Stimulated activated naive CD8-positive, alpha-beta T cell treated with anti-CD3 and anti-CD28 coated beads, Interleukin-15, Interleukin-2, amounts not matched to agents 100 U/mL and 50 U/mL, for 24 hours (primary cell): ENCODE data around the gene ERVK3-1.
A peak's percentile ranks its signal among the peaks of the same experiment; 100 is the strongest.
"Not testable (repeated sequence)": the region's sequence is repeated elsewhere in the genome, so short reads cannot be mapped to it uniquely, and the experiment has no call there.

Experiments
- ATAC-seq: fragments of 150-1000 bp; cut with Tn5 transposase; one replicate; pipeline ENCODE4 v1.10.0; 2021
- DNase-seq: peaks from one replicate; pipeline ENCODE4 v3.0.0; 2021

ERVK3-1 gene

GRCh38 chr19:58346961-58347929 is 42.1 kb downstream of the ERVK3-1 start:
- ATAC-seq (peak; percentile 95), DNase-seq (peak; percentile 78)

DNA sequence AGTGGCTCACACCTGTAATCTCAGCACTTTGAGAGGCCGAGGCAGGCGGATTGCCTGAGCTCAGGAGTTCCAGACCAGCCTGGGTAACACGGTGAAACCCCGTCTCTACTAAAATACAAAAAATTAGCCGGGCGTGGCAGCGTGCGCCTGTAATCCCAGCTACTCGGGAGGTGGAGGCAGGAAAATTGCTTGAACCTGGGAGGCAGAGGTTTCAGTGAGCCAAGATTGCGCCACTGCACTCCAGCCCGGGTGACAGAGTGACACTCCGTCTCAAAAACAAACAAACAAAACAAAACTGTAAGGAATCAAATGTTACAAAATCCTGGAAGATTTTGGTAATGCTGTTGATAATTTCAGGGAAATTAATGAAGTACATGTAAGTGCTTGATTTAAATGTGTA is 42.9 kb downstream of the ERVK3-1 start:
- not testable (repeated sequence) for ATAC-seq, DNase-seq

DNA sequence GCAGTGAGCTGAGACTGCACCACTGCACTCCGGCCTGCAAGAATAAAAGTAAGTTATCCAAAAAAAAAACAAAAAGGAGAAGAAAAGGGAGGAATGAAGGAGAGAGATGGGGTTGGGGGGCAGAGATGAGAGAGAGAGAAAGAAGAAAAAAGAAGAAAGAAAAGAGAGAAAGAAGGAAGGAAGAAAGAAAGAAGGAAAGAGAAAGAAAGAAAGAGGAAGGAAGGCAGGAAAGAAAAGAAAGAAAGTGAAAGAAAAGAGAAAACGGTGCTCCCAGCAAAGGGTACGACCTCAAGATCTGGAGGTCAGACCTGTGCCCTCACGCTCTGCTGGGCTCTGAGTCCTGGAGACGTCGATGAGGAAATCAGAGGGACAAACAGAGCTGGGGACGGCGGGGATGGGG is 44.4 kb downstream of the ERVK3-1 start:
- no peak for DNase-seq
- ATAC-seq, result no peak

DNA sequence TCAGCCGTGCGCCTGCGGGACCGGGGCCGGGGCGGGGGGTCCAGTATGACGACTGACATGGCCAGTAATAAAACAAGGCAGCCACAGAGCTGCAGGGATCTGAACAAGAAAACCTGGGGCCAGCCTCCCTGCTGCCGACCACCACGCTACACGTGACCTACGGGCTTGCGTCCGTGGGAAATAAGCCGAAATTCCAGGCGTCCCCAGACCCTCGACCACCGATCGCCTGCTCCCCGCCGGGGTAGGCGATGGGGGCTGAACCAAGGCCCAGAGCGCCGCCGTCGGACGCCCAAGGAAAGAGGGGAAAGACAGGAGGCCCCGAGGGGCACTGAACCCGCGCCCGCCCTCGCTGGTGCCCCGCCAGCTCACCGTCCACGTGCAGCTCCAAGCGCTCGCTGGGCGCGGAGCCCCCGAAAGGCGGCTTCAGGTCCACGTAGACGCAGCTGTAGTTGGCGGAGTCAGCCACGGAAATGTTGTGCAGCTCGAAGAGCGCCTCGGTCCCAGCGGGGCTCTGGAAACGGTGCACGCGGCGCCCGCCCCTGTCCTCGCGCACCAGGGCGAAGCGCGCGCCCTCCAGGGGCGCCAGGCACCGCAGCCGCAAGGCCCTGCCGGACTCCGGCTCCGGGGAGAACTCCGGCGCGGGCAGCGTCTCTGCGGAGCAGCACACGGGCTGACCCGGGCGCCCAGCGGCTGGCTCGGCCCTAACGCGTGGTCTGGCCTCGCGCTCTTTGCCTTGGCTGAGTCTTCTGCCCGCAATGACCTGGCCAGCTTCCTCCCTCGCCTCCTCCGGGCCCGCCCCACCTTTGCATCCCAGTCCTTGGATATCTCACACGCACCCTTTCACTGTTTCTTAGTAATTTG is 45.1 kb downstream of the ERVK3-1 start:
- no peak for ATAC-seq
- no peak for DNase-seq

DNA sequence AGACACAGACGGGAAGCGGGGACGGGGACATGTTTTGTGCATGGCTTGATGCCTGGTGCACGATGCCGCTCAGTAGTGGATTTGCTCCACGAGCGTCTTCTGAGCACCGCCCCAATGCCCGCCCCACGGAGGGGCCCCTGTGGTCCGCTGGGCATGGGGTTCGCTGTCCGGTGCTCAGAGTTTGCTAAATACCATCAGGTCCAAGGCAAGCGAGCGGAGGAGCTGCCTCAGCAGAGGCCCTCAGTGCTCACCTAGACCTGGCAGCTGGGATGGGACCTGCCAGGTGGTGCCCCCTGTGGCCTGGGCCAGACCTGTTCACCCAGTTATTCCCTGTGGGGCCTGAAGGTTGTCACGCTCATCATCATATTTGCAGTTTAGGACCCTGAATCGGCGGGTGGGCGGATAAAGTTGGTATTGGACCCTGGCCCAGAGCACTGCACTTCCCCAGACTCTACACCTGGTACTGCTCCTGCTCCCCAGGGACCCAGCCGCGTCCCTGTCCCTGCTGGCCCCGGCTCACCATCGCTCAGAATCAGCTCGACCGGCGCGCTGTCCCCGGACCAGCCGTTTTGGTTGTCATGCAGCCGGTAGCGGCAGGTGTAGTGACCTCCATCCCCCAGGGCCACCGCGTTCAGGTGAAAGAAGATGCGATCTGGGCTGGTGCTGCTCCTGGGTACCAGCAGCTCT is 45.8 kb downstream of the ERVK3-1 start:
- ATAC-seq, result no peak
- no peak for DNase-seq

- no peak for ATAC-seq
- DNase-seq, result no peak
Observed at GRCh38 chr19:58351558-58351878, 46.3 kb downstream of the ERVK3-1 start.

GRCh38 chr19:58351990-58352755 is 47.0 kb downstream of the ERVK3-1 start:
- ATAC-seq (no peak), DNase-seq (no peak)

GRCh38 chr19:58352760-58353671 is 47.8 kb downstream of the ERVK3-1 start, which contains the start of gene A1BG:
A1BG (minus strand) TSS chr19:58353492; CDS start chr19:58353437, 55 bp downstream.
- DNase-seq, result no peak
- no peak for ATAC-seq

- ATAC-seq (no peak), DNase-seq (no peak)
Observed at GRCh38 chr19:58353717-58354477, 48.7 kb downstream of the ERVK3-1 start.

DNA sequence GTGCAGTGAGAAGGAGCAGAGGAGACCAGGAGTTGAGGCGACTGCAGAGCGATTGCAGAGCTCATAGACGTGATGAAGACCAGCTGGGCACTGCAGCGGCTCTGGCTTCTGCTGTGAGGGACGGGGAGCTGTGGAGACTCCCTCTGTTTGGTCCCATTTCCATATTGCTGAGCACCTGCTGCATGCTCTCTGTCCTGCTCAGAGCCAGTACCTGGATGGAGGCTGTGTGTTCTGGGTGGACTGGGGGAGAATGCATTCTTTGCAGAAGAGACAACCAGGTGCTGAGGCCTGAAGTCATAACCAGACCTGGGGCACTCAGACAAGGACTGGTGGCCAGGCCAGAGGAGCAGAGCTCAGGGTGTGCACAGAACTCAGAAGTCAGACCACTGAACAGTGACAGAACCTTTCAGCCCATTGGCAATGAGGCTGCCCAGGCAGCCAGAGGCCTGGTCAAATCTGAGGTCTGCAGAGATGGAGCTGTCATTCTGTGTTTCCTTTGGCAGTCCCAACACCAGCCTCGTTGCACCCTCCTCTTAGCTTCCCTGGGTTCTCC is 49.4 kb downstream of the ERVK3-1 start:
- ATAC-seq (no peak), DNase-seq (no peak)

- DNase-seq, result no peak
- no peak for ATAC-seq
Observed at GRCh38 chr19:58355215-58355796, 50.1 kb downstream of the ERVK3-1 start.

- DNase-seq (peak; percentile 37), ATAC-seq (peak; percentile 44)
Observed at GRCh38 chr19:58355908-58356765, 51.0 kb downstream of the ERVK3-1 start.

GRCh38 chr19:58356766-58357480 is 51.7 kb downstream of the ERVK3-1 start:
- DNase-seq (no peak), ATAC-seq (no peak)

- ATAC-seq, result no peak
- no peak for DNase-seq
Observed at GRCh38 chr19:58357481-58358145, 52.4 kb downstream of the ERVK3-1 start.

DNA sequence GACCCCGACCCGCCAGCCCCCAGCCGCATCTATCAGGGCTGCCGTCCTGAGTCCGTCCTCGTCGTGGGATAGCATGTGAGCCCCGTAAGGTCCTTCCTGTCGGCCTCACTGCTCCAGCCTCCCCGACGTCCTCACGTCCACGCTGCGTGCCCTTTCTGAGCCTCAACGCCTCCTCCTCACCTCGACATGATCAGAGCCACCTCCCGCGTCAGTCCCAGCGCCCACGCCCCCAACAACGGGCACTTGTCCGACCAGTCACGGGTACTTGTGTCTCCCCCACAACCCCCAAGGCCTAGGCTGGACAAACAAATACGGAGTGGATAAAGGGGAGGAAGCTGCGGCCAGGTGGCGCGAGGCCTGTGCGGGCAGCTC is 56.7 kb downstream of the ERVK3-1 start:
- ATAC-seq (peak; percentile 37), DNase-seq (peak; percentile 72)

GRCh38 chr19:58362272-58362994 is 57.3 kb downstream of the ERVK3-1 start, which contains the start of gene ZNF497:
ZNF497 (minus strand) TSS chr19:58362751; CDS start chr19:58357635, 5,116 bp downstream.
- ATAC-seq (peak; percentile 95), DNase-seq (peak; percentile 98)
